ENCODE results near the gene DLX2.

GRCh38 chr2:172089005-172089504, 13.6 kb downstream of the DLX2 start:
- no peak for TF ChIP-seq POLR2A (IDR thresholded peaks at IDR 0.05)
- TF ChIP-seq CTCF (IDR thresholded peaks at IDR 0.05), result no peak
